ENCODE results near the gene TKFC. TPM values are rescaled to one million over a fixed set of nuclear protein-coding genes. Genes with fewer than 3 reads are reported as not detected.

Gene TKFC
- total RNA-seq, 4 donors from 2014 or later: 38.6 to 55.3 (median 47.8) TPM

GRCh38 chr11:61332281-61332796 lies 689 bp upstream of the TKFC start:
- H3K27ac ChIP-seq: peak overlapping the region; percentile 96

GRCh38 chr11:61333550-61334433 lies 764 bp downstream of the TKFC start:
- TF ChIP-seq CTCF (IDR thresholded peaks at IDR 0.05) (no peak), POLR2AphosphoS5 (IDR thresholded peaks at IDR 0.05) (no peak), POLR2A (IDR thresholded peaks at IDR 0.05) (no peak), EP300 (IDR thresholded peaks at IDR 0.05) (no peak)
- DNase-seq (ENCODE audit: low spot score in 2 of 2): no peak
- 30% methylated on average over 19 of the region's 19 CpGs for WGBS
- Histone ChIP-seq H3K27ac (peak overlapping the region; percentile 96), H3K4me3 (peak overlapping the region; percentile 98), H3K36me3 (peaks cover 13% of the 10 kb centered on the region), H3K4me1 (peaks cover 69% of the 10 kb centered on the region), H3K27me3 (no peaks in the 10 kb centered on the region), H3K9me3 (no peaks in the 10 kb centered on the region)

More at GRCh38 chr11:61332281-61332796, 689 bp upstream of the TKFC start:
- H3K4me1 ChIP-seq: peaks cover 73% of the 10 kb centered on the region
- H3K4me3 ChIP-seq: peak overlapping the region; percentile 98
- no peaks in the 10 kb centered on the region for H3K27me3 ChIP-seq
- TF ChIP-seq EP300 (IDR thresholded peaks at IDR 0.05): no peak
- no peak for TF ChIP-seq CTCF (IDR thresholded peaks at IDR 0.05)
- TF ChIP-seq POLR2AphosphoS5 (IDR thresholded peaks at IDR 0.05): no peak
- TF ChIP-seq POLR2A (IDR thresholded peaks at IDR 0.05): no peak
- no peaks in the 10 kb centered on the region for H3K9me3 ChIP-seq
- WGBS: under 1% methylated on average over 24 of the region's 24 CpGs
- DNase-seq (ENCODE audit: low spot score in 2 of 2): no peak
- peaks cover 24% of the 10 kb centered on the region for H3K36me3 ChIP-seq

- Histone ChIP-seq H3K36me3 (peaks cover 8% of the 10 kb centered on the region), H3K9me3 (no peaks in the 10 kb centered on the region), H3K27me3 (no peaks in the 10 kb centered on the region), H3K4me3 (no peak overlapping the region), H3K27ac (peak overlapping the region; percentile 46), H3K4me1 (peaks cover 62% of the 10 kb centered on the region)
- 82% methylated on average over 10 of the region's 16 CpGs for WGBS
- no peak for TF ChIP-seq EP300 (IDR thresholded peaks at IDR 0.05)
- no peak for TF ChIP-seq POLR2A (IDR thresholded peaks at IDR 0.05)
- TF ChIP-seq CTCF (IDR thresholded peaks at IDR 0.05): no peak
- no peak for TF ChIP-seq POLR2AphosphoS5 (IDR thresholded peaks at IDR 0.05)
- DNase-seq (ENCODE audit: low spot score in 2 of 2): no peak
Measured at GRCh38 chr11:61334434-61335354, 1.7 kb downstream of the TKFC start.

GRCh38 chr11:61335355-61335710 lies 2.3 kb downstream of the TKFC start:
- 92% methylated on average over 1 of the region's 1 CpG for WGBS
- peaks cover 56% of the 10 kb centered on the region for H3K4me1 ChIP-seq
- no peaks in the 10 kb centered on the region for H3K9me3 ChIP-seq
- H3K36me3 ChIP-seq: peaks cover 5% of the 10 kb centered on the region
- H3K27ac ChIP-seq: peak overlapping the region; percentile 46
- DNase-seq (ENCODE audit: low spot score in 2 of 2): no peak
- no peak for TF ChIP-seq POLR2A (IDR thresholded peaks at IDR 0.05)
- no peak for TF ChIP-seq POLR2AphosphoS5 (IDR thresholded peaks at IDR 0.05)
- TF ChIP-seq CTCF (IDR thresholded peaks at IDR 0.05): no peak
- no peak for TF ChIP-seq EP300 (IDR thresholded peaks at IDR 0.05)
- H3K4me3 ChIP-seq: no peak overlapping the region
- H3K27me3 ChIP-seq: no peaks in the 10 kb centered on the region
